Upper lobe of right lung (tissue), 1 donor: Measurements from ENCODE around the gene GPR137. TPM values are rescaled to one million over a fixed set of nuclear protein-coding genes. Genes with fewer than 3 reads are reported as not detected.

ENCODE experiments used
- ATAC-seq: fragments of 200-7000 bp; cut with Tn5 transposase; one replicate; pipeline ENCODE4 v1.9.1; 2020; ENCODE audit warnings: mild to moderate bottlenecking, moderate library complexity
- DNase-seq: peaks from one replicate; pipeline ENCODE4 v3.0.0-alpha.2; 2020
- H3K27ac ChIP-seq: fragments of 200-600 bp; one replicate; pipeline ENCODE4 v1.8.0; 2022
- H3K27me3 ChIP-seq: fragments of 200-600 bp; one replicate; pipeline ENCODE4 v1.8.0; 2022; ENCODE audit warnings: mild to moderate bottlenecking
- H3K36me3 ChIP-seq: fragments of 200-600 bp; one replicate; pipeline ENCODE4 v1.8.0; 2022
- H3K4me1 ChIP-seq: fragments of 200-600 bp; one replicate; pipeline ENCODE4 v1.8.0; 2022
- H3K4me3 ChIP-seq: fragments of 200-600 bp; one replicate; pipeline ENCODE4 v1.8.0; 2022; ENCODE audit warnings: mild to moderate bottlenecking
- H3K9me3 ChIP-seq: fragments of 200-600 bp; one replicate; pipeline ENCODE4 v1.8.0; 2022
- CTCF ChIP-seq: fragments of 200-600 bp; IDR thresholded peaks from one replicate; pipeline ENCODE4 v1.8.0; 2022; ENCODE audit warnings: antibody characterized with exemption
- intact Hi-C: fragments of 100-400 bp; cut with DNase I; formaldehyde crosslinking; loops from one replicate; pipeline ENCODE4 v1.11.0; 2022
- total RNA-seq: library from RNA; stranded (reverse); fragmentation: NEBNext Ultra II Directional; extraction: Animal tissue kit (Norgen Biotek cat#: 25700); gene quantifications from one replicate; pipeline ENCODE4 v1.2.1, GENCODE V29; 2021
- donor health status: DM: no; HTN: yes; CAD: no; lungs with severe emphysema.

GPR137 gene
- total RNA-seq, 1 donor from 2014 or later: 38.6 TPM

DNA sequence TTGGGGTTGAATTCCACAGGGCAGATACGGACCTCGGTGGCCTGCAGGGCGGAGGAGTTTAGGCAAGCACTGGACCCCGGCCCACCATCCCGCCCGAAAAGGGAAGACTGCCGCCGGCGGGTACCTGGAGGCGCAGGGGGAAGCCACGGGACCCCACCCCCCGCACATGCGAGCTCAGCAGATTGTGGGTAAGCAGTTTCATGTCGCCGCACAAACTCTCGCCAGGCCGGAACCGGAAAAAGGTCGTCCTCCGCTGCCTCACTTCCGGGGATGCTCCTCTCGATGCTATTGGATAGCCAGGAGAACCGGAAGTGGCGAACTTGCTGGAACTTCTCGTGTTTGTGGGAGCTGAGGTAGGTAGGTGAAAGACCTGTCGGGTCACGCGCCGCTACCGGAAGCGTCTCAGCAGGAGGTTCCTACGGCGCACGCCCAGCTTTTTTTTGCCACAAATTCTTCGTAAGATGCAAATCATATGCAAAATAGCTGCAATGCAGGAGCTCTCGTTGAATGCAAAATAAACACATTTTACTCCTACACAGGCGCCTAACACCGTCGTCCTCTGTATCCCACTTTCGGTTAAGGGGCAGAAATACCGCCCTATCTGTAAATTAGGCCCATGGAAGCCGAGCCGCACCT is 31.8 kb downstream of the GPR137 start, which contains the start of gene TRMT112:
Gene TRMT112 (minus strand): TSS at position 235 of the 636 bp plus-strand sequence. CDS start 33 bp downstream, at position 202.
- Histone ChIP-seq H3K4me1 (peaks cover 22% of the 10 kb centered on the region), H3K27me3 (no peaks in the 10 kb centered on the region), H3K4me3 (peak within 1 kb of the TSS; percentile 87), H3K36me3 (peaks cover 29% of the 10 kb centered on the region), H3K9me3 (no peaks in the 10 kb centered on the region), H3K27ac (peak within 1 kb of the TSS; percentile 98)
- TF ChIP-seq CTCF: no peak
- intact Hi-C loops: no loop called here
- peak; percentile 80 for ATAC-seq
- DNase-seq: peak; percentile 97

DNA sequence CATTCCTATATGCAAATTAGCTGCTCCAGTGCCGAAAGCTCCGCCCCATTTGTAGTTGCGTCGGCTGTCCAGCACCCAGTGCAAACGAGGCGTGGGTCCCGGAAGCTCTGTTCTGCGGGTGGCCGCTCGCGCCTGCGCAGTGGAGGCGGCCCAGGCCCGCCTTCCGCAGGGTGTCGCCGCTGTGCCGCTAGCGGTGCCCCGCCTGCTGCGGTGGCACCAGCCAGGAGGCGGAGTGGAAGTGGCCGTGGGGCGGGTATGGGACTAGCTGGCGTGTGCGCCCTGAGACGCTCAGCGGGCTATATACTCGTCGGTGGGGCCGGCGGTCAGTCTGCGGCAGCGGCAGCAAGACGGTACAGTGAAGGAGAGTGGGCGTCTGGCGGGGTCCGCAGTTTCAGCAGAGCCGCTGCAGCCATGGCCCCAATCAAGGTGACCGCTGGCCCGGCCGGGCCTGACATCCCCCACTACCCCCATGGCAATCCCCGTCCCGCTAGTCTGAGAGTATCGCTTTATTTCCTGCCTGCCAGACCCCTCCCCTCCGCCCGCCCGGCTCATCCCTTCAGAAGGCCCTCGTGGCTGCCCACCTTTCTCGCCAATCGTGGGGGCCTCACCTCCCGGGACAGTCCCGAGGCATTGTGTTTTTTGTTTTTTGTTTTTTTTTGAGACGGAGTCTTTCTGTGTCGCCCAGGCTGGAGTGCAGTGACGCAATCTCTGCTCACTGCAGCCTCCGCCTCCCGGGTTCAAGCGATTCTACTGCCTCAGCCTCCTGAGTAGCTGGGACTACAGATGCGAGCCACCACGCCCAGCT is 32.5 kb downstream of the GPR137 start, which contains the start of gene PRDX5:
Gene PRDX5 (plus strand): TSS at position 161 of the 805 bp plus-strand sequence. CDS start 95 bp downstream, at position 256.
- intact Hi-C loops: no loop called here
- no peaks in the 10 kb centered on the region for H3K27me3 ChIP-seq
- peak within 1 kb of the TSS; percentile 98 for H3K27ac ChIP-seq
- peaks cover 31% of the 10 kb centered on the region for H3K36me3 ChIP-seq
- ATAC-seq (peak; percentile 87), DNase-seq (peak; percentile 98)
- H3K9me3 ChIP-seq: no peaks in the 10 kb centered on the region
- peaks cover 21% of the 10 kb centered on the region for H3K4me1 ChIP-seq
- H3K4me3 ChIP-seq: peak within 1 kb of the TSS; percentile 87
- peak; percentile 31 for TF ChIP-seq CTCF

DNA sequence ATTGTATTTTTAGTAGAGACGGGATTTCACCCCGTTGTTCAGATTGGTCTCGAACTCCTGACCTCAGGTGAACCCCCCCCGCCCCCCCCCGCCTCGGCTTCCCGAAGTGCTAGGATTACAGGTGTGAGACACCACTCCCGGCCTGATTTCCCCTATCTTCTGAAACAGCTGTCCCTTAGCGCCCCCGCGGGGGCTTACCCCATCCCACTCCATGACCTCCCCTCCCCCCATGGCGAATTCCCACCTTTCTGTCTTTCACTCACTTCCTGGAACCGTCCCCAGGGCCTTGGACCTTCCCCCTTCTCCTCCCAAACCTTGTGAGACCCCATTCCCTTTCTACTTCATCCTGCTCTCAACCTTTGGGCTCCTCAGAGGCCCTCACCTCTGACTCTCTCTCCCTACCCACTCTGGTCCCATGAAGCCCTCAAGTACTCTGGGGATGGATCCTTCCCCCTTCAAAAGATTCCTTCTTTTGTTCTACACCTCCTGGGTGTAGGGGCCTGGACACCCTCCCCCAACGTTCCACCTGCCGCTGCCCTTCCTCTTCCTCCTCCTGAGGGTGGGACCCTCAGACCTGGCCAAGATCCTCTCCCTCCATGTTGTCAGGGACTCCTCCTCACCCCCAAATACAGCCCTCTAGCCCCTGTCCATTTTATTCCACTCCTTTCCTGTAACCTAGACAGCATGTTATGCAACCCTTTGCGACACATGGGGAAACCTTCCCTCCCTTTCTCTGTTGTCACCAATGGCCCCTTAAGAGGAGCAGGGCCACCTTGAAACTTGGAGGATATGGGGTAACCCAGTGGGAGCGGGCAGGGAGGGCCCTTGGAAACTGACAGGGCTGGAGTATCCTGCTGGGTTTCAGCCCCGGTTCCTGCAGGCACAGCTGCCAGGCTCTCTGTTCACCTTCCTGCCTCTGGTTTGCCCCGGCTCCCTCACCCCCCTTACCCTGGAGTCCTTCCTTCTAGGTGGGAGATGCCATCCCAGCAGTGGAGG is 33.4 kb downstream of the GPR137 start:
- Histone ChIP-seq H3K27me3 (no peaks in the 10 kb centered on the region), H3K27ac (peak overlapping the region; percentile 98), H3K36me3 (peaks cover 30% of the 10 kb centered on the region), H3K4me3 (peak overlapping the region; percentile 87), H3K4me1 (peaks cover 18% of the 10 kb centered on the region), H3K9me3 (no peaks in the 10 kb centered on the region)
- intact Hi-C loops: no loop called here
- peak; percentile 1 for ATAC-seq
- TF ChIP-seq CTCF: no peak
- DNase-seq: peak; percentile 75

DNA sequence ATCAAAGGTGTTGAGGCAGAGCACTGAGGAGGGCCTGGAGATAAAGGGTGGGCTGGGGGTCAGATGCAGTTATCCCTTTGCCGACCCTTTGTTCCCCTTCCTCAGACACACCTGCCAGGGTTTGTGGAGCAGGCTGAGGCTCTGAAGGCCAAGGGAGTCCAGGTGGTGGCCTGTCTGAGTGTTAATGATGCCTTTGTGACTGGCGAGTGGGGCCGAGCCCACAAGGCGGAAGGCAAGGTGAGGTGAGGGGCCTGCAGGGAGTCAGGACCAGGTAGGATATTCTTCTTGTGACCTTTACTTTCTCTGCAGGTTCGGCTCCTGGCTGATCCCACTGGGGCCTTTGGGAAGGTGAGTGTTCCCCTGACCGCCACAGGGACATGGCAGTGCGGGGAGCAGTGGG is 34.9 kb downstream of the GPR137 start:
- DNase-seq: peak; percentile 63
- Histone ChIP-seq H3K36me3 (peaks cover 15% of the 10 kb centered on the region), H3K9me3 (no peaks in the 10 kb centered on the region), H3K4me1 (peaks cover 18% of the 10 kb centered on the region), H3K27ac (peak overlapping the region; percentile 2), H3K27me3 (no peaks in the 10 kb centered on the region), H3K4me3 (no peak overlapping the region)
- no peak for ATAC-seq
- intact Hi-C loops: no loop called here
- no peak for TF ChIP-seq CTCF

DNA sequence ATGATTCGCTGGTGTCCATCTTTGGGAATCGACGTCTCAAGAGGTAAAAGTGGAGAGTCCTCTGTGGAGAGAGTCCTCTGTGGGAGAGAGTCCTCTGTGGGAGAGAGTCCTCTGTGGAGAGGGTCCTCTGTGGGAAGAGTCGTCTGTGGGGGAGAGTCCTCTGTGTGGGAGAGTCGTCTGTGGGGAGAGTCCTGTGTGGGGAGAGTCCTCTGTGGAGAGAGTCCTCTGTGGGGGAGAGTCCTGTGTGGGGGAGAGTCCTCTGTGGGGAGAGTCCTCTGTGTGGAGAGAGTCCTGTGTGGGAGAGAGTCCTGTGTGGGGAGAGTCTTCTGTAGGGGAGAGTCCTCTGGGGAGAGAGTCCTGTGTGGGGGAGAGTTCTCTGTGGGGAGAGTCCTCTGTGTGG is 35.4 kb downstream of the GPR137 start:
- DNase-seq (no peak), ATAC-seq (no peak)
- no peak for TF ChIP-seq CTCF
- Histone ChIP-seq H3K4me3 (no peak overlapping the region), H3K36me3 (peaks cover 10% of the 10 kb centered on the region), H3K4me1 (peaks cover 18% of the 10 kb centered on the region), H3K27ac (peak overlapping the region; percentile 65), H3K27me3 (no peaks in the 10 kb centered on the region), H3K9me3 (no peaks in the 10 kb centered on the region)
- intact Hi-C loops: no loop called here
